GM18526 (cell line): ENCODE measurements around the gene DLK1.

Source experiments
- POLR2A ChIP-seq: IDR thresholded peaks from 3 replicates; pipeline ENCODE4 v1.6.1; 2011; ENCODE audit not compliant: insufficient read length; ENCODE audit errors: extremely low read depth

DLK1 gene

DNA sequence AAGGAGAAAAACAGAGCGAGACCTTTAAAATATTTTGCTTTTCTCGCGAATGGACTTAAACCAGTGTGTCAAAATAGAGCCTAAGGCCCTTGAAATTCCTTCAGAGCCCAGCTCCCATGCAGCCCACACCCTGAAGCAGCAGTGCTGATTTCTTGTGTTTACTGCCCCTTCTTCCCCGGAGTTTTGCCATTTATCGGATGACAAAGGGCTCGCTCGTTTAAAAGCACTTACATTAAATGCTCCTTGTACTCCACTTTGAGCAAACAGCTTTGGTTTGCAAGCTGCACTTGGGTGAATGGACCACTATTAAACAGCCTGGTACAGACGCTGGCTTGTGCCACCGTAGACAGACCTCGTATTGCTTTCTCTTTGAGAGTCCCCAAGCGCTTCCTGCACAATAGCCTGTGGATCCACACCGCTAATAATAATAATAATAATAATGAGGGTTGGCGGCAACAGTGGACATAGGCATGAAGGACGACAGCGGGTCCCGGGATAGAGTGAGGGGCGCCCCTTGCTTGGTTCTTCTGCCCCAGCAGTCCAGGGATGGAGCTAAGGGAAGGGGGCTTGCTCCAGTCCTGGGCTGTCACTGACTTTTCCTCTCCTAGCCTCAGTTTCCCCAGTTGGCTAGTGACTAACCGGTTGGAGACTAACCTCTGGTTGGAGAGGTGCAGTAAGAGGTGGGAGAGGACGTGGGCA lies 6.6 kb downstream of the DLK1 start:
- TF ChIP-seq POLR2A, result no peak

DNA sequence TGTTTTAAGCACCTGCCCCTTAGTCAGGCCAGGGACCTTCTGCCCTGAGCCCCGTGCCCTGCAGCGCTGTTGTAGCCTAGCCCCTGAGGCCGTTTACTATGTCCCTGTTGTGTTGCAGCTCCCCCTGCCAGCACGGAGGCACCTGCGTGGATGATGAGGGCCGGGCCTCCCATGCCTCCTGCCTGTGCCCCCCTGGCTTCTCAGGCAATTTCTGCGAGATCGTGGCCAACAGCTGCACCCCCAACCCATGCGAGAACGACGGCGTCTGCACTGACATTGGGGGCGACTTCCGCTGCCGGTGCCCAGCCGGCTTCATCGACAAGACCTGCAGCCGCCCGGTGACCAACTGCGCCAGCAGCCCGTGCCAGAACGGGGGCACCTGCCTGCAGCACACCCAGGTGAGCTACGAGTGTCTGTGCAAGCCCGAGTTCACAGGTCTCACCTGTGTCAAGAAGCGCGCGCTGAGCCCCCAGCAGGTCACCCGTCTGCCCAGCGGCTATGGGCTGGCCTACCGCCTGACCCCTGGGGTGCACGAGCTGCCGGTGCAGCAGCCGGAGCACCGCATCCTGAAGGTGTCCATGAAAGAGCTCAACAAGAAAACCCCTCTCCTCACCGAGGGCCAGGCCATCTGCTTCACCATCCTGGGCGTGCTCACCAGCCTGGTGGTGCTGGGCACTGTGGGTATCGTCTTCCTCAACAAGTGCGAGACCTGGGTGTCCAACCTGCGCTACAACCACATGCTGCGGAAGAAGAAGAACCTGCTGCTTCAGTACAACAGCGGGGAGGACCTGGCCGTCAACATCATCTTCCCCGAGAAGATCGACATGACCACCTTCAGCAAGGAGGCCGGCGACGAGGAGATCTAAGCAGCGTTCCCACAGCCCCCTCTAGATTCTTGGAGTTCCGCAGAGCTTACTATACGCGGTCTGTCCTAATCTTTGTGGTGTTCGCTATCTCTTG lies 7.6 kb downstream of the DLK1 start:
- no peak for TF ChIP-seq POLR2A

DNA sequence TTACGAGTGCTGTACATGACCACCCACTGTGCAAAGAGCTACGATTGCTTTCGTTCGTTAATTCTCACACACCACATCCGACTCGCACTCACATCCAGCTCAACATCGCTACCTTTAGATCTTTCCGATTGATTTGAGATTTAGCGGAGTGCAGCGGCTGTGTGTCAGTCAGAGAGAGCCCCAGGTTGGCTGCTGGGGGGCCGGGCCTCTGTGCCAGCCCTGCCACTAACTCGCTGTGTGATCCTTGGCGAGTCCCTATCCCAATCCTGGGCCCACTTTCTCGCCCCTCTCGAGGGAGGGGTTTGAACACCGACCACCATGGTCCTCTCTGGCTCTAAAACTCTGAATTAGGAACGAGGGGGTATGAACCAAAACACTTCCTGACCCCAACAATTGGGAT lies 8.6 kb downstream of the DLK1 start:
- no peak for TF ChIP-seq POLR2A

GRCh38 chr14:100736269-100737180 lies 9.8 kb downstream of the DLK1 start:
- no peak for TF ChIP-seq POLR2A

- no peak for TF ChIP-seq POLR2A
Observed at GRCh38 chr14:100737526-100737925, 10.8 kb downstream of the DLK1 start.

DNA sequence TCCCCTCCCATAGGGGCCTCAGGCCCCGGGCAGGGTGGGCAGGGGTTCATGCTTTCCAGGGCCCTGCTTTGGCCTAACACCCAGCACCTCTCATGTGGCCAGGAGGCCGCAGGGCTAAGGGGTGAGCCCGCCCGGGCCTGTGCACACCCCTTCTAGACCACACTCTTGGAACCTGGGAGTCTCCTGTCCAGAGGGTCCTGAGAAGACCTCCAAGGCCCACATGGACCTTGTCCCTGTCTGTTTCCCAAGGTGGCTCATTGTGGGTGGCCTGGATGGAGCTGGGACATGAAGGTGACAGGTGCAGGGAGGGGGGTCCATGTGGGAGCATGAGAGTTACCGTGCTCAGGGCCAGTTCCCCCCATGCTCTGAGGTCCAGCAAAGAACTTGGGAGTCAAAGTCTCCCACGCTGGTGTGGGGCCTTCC lies 11.6 kb downstream of the DLK1 start:
- no peak for TF ChIP-seq POLR2A

- no peak for TF ChIP-seq POLR2A
Observed at GRCh38 chr14:100738704-100739131, 12.0 kb downstream of the DLK1 start.

GRCh38 chr14:100739306-100739705 lies 12.6 kb downstream of the DLK1 start:
- TF ChIP-seq POLR2A, result no peak

DNA sequence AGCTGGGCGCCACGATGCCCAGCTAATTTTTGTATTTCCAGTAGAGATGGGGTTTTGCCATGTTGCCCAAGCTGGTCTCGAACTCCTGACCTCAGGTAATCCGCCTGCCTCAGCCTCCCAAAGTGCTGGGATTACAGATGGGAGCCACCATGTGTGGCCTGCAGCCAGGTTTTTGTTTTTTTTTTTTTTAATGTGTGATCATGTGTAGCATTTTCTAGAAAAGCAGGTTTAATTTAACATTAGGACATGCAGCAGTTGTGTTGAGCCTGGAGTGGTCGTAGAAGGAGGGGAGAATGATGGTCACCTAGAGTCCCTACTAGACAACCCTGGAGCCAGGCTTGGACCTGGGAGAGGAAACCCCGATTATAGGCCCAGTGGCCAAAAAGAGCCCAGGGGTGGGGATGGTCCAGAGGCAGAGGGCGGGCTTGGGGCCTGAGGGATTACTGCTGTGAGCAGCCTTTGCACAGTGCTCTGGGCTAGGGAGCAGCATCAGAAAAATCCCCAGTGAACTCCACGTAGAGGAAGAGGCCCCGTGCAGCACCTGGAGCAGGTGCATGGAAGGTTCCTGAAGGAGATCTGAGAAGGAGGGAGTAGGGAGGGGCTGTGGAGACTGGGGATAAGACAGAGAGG lies 13.6 kb downstream of the DLK1 start:
- no peak for TF ChIP-seq POLR2A

DNA sequence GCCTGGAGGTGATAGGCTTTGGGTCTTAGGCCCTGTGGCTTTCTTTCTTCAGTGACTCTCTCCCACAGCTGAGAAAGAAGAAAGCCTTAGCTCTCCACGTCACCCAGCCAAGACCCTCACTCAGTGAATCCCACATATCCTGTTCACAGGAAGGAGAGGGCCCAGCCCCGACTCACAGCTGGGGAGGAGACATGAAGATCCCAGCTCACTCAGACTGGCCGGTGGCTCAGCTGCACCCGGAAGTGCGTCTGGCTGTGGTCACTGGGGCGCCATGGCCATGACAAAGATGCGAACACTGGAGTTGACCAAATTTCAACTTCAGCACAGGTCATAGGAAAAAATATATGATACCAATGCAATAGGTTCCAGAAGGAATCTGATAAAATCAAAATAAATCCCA lies 14.2 kb downstream of the DLK1 start:
- TF ChIP-seq POLR2A, result no peak

DNA sequence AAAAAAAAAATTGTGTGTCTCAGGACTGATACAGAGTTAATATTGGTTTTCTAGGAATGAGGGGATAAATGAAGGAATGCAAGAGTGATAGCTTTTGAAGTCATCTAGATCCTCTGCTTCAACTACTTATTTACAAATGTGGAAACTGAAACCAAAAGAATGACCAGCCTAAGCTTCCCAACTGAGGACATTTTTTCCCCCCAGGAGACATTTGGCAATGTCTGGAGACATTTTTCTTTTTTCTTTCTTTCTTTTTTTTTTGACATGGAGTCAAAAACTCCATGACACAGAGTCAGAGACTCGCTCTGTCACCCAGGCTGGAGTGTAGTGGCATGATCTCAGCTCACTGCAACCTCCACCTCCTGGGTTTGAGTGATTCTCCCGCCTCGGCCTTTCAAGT lies 15.3 kb downstream of the DLK1 start:
- TF ChIP-seq POLR2A, result no peak

- no peak for TF ChIP-seq POLR2A
Observed at GRCh38 chr14:100746326-100746725, 19.6 kb downstream of the DLK1 start.

GRCh38 chr14:100747021-100747586 lies 20.4 kb downstream of the DLK1 start:
- TF ChIP-seq POLR2A, result no peak

- no peak for TF ChIP-seq POLR2A
Observed at GRCh38 chr14:100747736-100748135, 21.0 kb downstream of the DLK1 start.
